ENCODE data around the gene SLC26A5.
A peak's percentile ranks its signal among the peaks of the same experiment; 100 is the strongest.

Gene SLC26A5

GRCh38 chr7:103347507-103348267 is 98.3 kb downstream of the SLC26A5 start, which contains the start of gene PSMC2:
Gene PSMC2 (plus strand): TSS chr7:103347643. CDS start chr7:103347712, 69 bp downstream.
- Histone ChIP-seq H3K27ac (peak within 1 kb of the TSS; percentile 92), H3K4me3 (ENCODE audit: low read depth, low read length) (peak within 1 kb of the TSS; percentile 89), H3K9me3 (ENCODE audit: severe bottlenecking) (no peaks in the 10 kb centered on the region), H3K27me3 (ENCODE audit: insufficient read depth, low read depth, severe bottlenecking) (no peaks in the 10 kb centered on the region), H3K36me3 (peaks cover 26% of the 10 kb centered on the region)
- peak; percentile 82 for DNase-seq
- TF ChIP-seq, protein P1, sequence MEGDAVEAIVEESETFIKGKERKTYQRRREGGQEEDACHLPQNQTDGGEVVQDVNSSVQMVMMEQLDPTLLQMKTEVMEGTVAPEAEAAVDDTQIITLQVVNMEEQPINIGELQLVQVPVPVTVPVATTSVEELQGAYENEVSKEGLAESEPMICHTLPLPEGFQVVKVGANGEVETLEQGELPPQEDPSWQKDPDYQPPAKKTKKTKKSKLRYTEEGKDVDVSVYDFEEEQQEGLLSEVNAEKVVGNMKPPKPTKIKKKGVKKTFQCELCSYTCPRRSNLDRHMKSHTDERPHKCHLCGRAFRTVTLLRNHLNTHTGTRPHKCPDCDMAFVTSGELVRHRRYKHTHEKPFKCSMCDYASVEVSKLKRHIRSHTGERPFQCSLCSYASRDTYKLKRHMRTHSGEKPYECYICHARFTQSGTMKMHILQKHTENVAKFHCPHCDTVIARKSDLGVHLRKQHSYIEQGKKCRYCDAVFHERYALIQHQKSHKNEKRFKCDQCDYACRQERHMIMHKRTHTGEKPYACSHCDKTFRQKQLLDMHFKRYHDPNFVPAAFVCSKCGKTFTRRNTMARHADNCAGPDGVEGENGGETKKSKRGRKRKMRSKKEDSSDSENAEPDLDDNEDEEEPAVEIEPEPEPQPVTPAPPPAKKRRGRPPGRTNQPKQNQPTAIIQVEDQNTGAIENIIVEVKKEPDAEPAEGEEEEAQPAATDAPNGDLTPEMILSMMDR (IDR thresholded peaks at IDR 0.05; ENCODE audit: low read depth, low read length), result no peak

GRCh38 chr7:103346396-103346795 is 99.6 kb downstream of the SLC26A5 start:
- Histone ChIP-seq H3K36me3 (peaks cover 30% of the 10 kb centered on the region), H3K9me3 (ENCODE audit: severe bottlenecking) (no peaks in the 10 kb centered on the region), H3K4me3 (ENCODE audit: low read depth, low read length) (no peak overlapping the region), H3K27ac (no peak overlapping the region), H3K27me3 (ENCODE audit: insufficient read depth, low read depth, severe bottlenecking) (no peaks in the 10 kb centered on the region)
- no peak for DNase-seq
- TF ChIP-seq, protein P1 (IDR thresholded peaks at IDR 0.05; ENCODE audit: low read depth, low read length), result no peak

DNA sequence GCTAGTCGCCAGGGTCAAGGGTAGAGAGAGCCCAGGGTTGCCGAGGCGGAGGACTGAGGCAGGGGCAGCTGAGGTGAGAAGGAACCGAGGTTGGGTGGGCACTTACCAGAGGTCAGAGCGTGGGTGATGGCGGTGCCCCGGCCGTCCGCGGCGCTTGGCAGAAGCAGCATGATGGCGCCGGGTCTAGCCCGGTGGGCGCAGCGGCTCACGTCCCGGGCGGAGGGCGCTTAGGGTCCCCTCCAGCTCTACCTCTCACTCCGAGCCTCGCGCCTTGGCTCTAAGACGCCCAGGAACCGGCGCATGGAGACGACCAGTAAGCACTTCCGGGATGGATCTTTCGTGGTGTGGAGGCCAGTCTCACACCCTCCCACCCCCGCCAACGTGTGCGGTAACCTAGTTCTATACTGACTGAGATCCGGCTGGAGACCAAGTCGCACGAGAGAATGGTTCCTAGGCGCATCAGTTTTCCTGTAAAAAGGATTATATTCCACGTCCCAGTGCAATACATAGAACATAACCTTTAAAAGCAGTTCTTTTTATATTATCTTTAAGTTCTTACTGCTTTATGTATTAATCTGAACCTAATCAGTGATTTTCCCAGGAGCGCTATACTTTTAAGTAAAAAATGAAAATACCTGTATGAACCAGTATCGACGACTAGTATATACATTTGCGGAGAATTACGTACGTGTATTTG is 101.4 kb downstream of the SLC26A5 start, which contains the start of gene DNAJC2:
TSS of gene DNAJC2 (minus strand) at position 315 of the 697 bp plus-strand sequence. CDS start at position 170, 145 bp downstream.
- peaks cover 37% of the 10 kb centered on the region for H3K36me3 ChIP-seq
- peak; percentile 89 for DNase-seq
- H3K4me3 ChIP-seq (ENCODE audit: low read depth, low read length), result peak within 1 kb of the TSS; percentile 76
- H3K9me3 ChIP-seq (ENCODE audit: severe bottlenecking), result no peaks in the 10 kb centered on the region
- TF ChIP-seq, protein P1 (IDR thresholded peaks at IDR 0.05; ENCODE audit: low read depth, low read length), result no peak
- H3K27me3 ChIP-seq (ENCODE audit: insufficient read depth, low read depth, severe bottlenecking), result no peaks in the 10 kb centered on the region
- peak within 1 kb of the TSS; percentile 81 for H3K27ac ChIP-seq

- TF ChIP-seq, protein P1 (IDR thresholded peaks at IDR 0.05; ENCODE audit: low read depth, low read length), result no peak
These were observed 102.1 kb downstream of the SLC26A5 start for GRCh38 chr7:103343758-103344452.

DNA sequence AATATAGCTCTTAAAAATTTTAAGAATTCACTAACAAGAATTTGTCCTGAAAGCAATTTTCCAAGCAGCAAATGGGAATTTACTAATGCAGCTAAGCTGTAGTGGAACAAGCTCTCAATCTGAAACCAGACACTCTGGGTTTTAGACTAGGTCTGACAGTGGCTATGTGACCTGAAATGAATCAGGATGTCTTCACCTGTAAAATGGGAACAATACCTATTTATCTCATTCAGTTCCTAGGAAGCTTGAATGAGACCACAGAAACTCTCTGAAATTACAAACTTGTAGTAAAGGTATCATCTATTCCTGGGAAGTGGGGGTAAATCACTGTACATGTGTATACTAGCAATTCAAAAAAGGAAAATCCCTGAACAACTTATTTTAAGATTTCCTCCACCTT is 102.7 kb downstream of the SLC26A5 start:
- Histone ChIP-seq H3K27ac (no peak overlapping the region), H3K9me3 (ENCODE audit: severe bottlenecking) (no peaks in the 10 kb centered on the region), H3K4me3 (ENCODE audit: low read depth, low read length) (peak overlapping the region; percentile 76), H3K27me3 (ENCODE audit: insufficient read depth, low read depth, severe bottlenecking) (no peaks in the 10 kb centered on the region), H3K36me3 (peaks cover 49% of the 10 kb centered on the region)
- TF ChIP-seq, protein P1 (IDR thresholded peaks at IDR 0.05; ENCODE audit: low read depth, low read length), result no peak
- DNase-seq, result no peak

More at GRCh38 chr7:103343758-103344452, 102.1 kb downstream of the SLC26A5 start:
- DNase-seq, result no peak
- peak overlapping the region; percentile 76 for H3K4me3 ChIP-seq (ENCODE audit: low read depth, low read length)
- peak overlapping the region; percentile 81 for H3K27ac ChIP-seq
- no peaks in the 10 kb centered on the region for H3K9me3 ChIP-seq (ENCODE audit: severe bottlenecking)
- no peaks in the 10 kb centered on the region for H3K27me3 ChIP-seq (ENCODE audit: insufficient read depth, low read depth, severe bottlenecking)
- peaks cover 44% of the 10 kb centered on the region for H3K36me3 ChIP-seq
